Stimulated activated CD4-positive, alpha-beta T cell treated with anti-CD3 and anti-CD28 coated beads, Interleukin-12 subunit alpha, Interleukin-12 subunit beta, amount 100 ng/mL, for 4 hours (primary cell): Measurements from ENCODE around the gene FLVCR1.
"Not testable (repeated sequence)": the region's sequence is repeated elsewhere in the genome, so short reads cannot be mapped to it uniquely, and the experiment has no call there.

Source experiments
- DNase-seq: peaks from one replicate; pipeline ENCODE4 v3.0.0-alpha.2; 2020

The FLVCR1 gene

DNA sequence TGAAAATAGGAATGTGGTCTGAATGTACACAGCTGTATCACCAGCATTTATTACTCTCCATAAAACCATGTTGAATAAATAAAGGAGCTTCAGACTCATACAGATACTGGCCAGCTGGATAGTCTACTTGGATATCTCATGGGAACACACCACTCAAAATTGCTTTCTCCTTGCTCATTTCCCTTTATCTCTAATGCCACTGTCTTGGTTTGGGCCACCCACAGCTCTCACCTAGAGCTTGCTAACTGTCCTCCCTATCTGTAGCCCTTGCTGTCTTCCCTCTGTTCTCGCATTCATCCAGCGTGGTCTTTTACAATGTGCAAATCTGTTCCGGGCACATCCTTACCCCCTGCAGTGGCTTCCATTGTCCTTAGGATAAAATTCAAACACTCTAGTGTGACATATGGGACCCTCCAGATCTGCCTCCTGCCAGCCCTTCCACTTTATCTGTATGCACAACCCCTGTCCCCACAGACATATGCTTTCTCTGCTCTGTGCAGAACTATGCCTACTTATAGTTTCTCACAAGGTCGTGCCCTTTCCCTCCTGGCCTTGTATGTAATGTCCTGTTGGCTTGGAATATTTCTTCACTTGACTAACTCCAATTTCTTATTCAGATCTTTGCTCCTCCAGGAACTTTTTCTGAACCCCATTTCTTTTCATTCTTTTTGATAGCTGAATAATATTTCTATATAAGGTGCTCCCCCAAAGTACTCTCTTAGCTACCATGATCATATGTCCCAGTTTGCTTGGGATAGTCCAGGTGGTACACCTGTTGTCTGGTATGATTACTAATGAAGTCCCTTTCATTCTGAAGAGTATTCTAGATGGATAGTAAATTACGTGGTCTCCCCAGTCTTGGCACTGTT lies 2.9 kb downstream of the FLVCR1 start:
- no peak for DNase-seq

DNA sequence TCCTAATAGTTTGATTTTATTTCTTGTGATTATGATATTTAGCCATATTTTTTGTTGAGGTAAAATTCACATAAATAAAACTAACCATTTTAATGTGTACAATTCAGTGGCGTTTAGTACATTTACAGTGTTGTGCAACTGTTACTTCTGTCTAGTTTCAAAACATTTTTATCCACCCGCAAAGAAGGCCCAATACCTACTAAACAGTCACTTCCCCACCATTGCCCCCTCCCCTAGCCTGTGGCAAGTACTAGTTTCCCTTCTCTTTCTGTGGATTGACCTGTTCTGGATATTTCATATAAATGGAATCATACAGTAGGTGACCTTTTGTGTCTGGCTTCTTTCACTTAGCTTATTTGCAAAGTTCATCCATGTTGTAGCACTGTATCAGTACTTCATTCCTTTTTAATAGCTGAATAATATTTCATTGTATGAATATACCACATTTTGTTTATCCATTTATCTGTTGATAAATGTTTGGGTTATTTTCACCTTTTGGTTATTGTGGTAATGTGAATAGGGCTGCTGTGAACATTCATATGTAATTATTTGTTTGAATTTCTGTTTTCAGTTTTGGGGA lies 4.1 kb downstream of the FLVCR1 start:
- DNase-seq = no peak

DNA sequence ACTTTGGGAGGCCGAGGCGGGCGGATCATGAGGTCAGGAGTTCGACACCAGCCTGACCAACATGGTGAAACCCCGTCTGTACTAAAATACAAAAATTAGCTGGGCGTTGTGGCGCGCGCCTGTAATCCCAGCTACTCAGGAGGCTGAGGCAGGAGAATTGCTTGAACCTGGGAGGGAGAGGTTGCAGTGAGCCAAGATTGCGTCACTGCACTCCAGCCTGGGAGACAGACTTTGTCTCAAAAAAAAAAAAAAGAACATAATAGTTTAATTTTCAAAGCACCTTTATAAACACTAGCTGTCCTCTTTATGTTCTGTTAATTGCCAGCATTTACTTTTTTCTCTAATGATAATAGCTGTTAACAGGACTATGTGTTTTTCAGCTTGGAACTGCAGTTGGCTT lies 5.3 kb downstream of the FLVCR1 start:
- not testable (repeated sequence) for DNase-seq

DNA sequence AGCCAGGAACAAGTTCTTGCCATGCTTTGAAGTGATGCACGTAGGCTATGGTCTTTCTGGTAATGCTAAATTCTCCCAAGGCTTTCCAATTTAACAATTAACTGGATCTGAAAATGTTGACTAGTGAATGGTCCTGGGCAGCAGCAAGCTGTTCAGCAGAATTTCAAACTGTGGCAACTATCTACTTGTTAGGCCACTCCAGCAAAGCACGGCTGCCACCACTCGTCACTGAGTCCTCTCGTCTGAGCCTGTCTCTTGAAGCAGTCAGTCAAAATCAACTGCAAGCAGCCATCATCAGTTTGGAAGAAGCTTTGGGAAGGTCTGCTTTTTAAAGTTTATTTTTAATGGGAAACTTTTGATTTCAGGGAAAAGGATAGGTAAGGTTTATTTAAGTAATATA lies 6.1 kb downstream of the FLVCR1 start:
- no peak for DNase-seq

DNA sequence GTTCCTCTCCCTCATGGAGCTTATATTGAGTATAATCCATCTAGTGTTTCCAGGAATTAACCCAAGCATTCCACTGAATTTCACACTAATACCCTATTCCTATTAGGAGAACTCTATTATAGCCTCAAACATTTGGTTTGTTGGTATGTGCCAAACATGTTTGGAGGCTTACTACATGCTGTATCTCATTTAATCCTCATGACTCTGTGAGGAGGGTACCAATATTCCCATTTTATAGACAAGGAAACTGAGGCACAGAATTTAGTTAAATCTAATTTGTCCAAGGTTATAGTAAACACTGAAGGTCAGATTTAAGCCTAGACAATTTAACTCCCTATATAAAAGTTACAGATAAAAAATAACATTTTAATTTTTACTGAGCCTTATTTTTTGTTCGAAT lies 9.1 kb downstream of the FLVCR1 start:
- no peak for DNase-seq

DNA sequence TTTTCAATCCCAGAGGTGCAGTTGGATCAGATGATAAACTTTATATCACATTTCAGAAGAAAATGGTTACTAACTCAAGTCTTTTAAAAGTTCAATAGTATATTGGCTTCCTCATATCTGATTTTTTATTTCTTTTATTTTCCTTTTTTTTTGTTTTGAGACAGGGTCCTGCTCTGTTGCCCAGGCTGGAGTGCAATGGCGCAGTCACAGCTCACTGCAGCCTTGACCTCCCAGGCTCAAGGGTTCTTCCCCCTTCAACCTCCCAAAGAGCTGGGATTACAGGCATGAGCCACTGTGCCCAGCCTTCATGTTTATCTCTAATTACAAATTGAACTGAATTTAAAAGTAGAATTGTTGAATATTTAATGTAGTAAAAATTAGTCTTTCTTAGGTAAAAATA lies 13.9 kb downstream of the FLVCR1 start:
- DNase-seq = no peak

DNA sequence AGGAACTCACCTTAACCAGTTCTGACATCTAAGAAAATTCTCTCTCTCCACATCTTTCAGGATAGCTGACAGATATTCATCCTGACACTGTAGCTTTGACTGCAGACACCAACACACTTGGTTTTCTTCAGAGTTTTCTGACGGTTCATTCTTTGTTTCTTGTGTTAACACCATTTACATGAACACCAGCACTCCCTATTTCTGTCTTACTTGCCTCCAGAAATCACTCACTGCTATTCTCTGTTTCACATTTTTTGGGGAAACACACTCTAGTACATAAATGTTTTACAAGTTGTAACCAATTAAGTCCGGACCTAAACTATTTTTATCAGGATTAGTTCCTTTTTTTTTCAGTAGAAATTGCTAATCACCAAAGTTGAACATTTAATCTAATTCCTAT lies 15.4 kb downstream of the FLVCR1 start:
- DNase-seq = no peak

DNA sequence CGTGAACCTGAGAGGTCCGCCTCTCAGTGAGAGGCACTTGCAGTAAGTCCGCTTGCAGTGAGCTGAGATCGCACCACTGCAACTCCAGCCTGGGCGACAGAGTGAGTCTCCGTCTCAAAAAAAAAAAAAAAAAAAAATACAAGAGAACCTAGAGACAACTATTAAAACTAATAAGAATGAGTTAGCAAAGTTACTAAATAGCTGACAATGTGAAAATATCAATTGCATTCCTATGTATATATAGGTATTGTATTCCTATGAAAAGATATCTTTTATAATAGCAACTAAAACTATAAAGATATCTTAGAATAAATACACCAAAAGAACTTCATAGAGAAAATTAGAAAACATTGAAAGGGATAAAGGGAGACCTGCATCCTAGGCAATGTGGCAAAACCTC lies 20.3 kb downstream of the FLVCR1 start:
- no peak for DNase-seq

DNA sequence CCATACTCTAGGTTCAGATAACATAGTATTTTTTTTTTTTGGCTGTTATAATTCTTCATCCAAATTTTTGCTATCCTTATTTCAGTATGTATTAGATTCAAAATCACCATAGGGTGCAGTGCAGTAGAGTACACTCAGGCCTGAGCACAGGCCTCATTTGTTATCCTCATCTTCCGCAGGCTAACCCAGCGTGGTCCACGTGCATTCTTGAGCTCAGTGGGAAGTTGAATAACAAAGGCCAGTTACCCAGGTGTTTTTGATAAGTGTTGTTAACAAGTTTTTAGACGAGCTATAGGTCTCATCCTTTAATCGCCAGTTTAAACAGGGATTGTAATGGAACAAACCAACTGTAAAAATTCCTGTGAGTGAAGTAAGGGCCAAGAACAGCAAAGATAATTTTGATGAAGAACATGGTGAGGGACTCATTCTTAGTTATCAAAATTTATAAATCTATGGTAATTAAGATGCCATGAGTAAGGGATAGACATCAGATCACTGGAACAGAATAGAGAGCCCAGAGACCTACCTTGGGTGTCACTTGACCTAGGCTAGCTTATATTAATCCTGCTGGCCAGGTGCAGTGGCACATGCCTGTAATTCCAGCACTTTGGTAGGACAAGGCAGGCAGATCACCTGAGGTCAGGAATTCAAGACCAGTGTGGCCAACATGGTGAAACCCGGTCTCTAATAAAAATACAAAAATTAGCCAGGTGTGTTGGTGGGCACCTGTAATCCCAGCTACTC lies 22.0 kb downstream of the FLVCR1 start:
- no peak for DNase-seq

DNA sequence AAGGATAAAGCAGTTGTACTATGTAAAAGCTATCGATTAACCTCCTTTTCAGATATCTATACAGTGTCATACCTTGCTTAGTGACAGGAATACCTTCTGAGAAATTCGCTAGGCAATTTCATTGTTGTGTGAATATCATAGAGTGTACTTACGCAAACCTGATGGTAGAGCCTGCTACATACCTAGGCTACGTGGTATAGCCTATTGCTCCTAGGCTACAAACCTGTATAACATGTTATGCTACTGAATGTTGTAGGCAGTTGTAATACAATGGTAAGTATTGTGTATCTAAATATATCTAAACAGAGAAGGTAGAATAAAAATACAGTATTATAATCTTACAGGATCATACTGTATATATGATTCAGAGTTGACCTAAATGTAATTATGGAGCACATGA lies 26.5 kb downstream of the FLVCR1 start:
- DNase-seq = no peak

DNA sequence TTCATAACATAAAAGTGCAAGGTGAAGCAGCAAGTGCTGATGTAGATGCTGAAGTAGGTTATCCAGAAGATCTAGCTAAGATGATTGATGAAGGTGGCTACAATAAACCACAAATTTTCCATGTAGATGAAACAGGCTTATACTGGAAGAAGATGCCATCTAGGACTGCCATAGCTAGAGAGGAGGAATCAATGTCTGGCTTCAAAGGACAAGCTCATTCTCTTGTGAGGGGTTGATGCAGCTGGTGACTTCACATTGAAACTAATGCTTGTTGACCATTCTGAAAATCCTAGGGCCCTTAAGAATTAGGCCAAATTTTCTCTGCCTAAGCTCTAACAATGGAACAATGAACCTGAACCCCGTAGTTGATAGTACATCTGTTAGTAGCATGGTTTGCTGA lies 34.0 kb downstream of the FLVCR1 start:
- no peak for DNase-seq

DNA sequence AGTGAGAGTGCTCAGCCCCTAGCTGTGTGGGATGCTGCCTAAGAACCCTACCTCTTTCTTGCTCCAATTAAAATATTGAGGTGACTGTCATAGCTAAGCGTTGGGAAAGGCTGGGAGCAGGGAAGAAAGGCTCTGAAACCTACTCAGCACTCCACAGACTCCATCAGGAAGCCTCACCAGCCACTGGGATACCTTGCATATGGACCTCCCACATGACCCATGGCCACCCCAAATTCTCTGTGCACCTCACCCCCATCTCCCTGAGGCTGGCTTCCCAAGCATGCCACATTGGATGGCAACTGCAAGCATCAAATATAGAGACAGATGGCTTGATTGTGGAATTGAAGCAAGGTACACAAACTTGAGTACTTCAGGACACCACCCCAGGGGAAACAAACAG lies 41.8 kb downstream of the FLVCR1 start:
- DNase-seq = no peak

DNA sequence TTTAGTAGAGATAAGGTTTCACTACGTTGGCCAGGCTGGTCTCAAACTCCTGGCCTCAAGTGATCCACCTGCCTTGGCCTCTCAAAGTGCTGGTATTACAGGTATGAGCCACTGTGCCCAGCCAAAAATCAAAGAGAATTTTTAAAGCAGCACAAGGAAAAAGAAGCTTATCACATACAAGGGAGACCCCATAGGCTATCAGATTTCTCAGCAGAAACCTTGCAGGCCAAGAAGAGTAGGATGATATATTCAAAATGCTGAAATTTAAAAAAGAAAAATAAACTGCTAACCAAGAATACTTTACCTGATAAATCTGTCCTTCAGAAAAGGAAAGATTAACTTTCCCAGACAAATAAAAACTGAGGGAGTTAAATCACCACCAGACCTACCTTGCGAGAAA lies 43.2 kb downstream of the FLVCR1 start:
- DNase-seq = no peak

DNA sequence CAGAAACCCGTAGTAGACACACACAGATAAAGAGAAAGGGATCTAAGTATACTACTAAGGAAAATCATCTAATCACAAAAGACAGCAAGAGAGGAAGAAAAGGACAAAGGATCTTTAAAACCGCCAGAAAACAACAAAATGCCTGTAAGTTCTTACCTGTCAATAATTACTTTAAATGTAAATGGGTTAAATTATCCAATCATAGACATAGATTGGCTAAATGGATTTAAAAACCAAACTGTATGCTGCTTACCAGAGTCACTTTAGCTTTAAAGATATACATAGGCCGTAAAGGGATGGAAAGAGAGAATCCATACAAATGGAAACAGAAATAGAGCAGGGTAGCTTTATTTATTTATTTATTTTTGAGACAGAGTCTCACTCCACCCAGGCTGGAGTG lies 44.0 kb downstream of the FLVCR1 start:
- DNase-seq = no peak

DNA sequence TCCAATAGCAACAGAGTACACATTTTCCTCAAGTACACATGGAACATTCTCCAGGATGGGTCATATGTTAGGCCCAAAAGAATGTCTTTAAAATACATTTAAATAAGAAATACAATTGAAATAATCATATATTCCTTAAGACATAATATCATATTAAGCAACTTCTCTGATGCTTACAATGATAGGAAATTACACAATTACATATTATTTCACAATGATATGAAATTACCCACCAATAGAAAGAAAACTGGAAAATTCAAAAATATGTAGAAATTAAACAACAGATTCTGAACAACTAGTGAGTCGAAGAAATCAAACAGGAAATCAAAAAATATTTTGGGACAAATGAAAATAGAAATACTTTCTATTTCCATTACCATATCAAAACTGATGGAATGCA lies 45.6 kb downstream of the FLVCR1 start:
- no peak for DNase-seq

DNA sequence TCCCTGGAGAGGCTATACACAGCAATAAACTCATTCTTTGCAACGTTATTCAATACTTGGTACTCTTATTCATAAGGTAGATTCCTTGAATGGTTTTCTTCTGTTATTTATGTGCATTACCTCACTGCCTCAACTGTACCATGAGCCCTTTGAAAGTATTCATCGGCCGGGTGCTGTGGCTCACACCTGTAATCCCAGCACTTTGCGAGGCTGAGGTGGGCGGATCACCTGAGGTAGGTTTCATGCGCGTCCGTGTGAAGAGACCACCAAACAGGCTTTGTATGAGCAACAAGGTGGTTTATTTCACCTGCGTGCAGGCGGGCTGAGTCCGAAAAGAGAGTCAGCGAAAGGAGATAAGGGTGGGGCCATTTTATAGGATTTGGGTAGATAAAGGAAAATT lies 50.0 kb downstream of the FLVCR1 start:
- DNase-seq = not testable (repeated sequence)

DNA sequence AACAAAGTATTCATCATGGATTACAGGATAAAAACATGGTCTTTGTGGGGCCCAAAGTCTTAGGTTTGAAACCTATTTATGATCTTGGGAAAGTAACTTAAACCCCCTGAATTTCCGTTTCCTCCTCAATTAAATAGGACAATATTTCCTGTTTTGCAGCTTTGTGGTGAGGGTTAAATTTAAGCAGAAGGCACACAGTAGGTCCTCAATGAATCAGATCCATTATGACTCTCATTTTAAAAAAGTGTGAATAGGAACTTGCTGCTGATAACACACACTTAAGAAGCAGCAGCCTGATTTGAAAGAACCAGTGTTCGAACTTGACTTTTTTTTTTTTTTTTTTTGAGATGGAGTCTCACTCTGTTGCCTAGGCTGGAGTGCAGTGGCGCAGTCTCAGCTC lies 50.9 kb downstream of the FLVCR1 start:
- no peak for DNase-seq

DNA sequence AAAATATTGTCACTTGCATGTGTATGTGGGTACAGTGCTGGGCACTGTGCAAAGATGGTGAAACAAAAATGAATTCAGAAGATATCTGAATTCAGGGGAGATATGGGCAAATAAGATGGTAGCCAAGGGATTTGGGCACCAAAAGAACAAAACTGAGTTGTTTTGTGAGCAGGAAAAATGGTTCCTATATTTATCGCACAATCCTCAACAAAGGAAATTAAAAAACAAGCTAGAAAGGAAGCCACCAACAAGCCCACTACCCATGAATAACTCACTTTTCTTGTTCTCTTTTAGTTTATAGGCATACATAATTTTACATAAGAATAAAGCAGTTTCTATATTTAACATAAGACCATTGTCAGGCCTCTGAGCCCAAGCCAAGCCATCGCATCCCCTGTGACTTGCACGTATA lies 51.6 kb downstream of the FLVCR1 start:
- no peak for DNase-seq

DNA sequence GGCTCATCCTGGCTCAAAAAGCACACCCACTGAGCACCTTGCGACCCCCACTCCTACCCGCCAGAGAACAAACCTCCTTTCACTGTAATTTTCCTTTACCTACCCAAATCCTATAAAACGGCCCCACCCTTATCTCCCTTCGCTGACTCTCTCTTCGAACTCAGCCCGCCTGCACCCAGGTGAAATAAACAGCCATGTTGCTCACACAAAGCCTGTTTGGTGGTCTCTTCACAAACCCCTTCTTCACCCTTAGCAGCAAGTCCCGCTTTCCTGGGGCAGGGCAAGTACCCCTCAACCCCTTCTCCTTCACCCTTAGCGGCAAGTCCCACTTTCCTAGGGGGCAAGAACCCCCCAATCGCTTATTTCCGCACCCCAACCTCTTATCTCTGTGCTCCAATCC lies 52.1 kb downstream of the FLVCR1 start:
- not testable (repeated sequence) for DNase-seq

DNA sequence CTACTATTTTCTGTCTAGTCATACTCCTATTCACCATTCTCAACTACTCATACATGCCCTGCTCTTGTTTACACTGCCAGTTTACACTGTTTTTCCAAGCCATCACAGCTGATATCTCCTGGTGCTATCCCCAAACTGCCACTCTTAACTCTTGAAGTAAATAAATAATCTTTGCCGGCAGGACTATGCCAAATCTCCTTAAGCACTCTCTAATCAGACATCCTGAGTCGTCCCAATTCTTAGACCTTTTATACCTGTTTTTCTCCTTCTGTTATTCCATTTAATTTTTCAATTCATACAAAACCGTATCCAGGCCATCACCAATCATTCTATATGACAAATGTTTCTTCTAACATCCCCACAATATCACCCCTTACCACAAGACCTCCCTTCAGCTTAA lies 55.6 kb downstream of the FLVCR1 start:
- DNase-seq = not testable (repeated sequence)

DNA sequence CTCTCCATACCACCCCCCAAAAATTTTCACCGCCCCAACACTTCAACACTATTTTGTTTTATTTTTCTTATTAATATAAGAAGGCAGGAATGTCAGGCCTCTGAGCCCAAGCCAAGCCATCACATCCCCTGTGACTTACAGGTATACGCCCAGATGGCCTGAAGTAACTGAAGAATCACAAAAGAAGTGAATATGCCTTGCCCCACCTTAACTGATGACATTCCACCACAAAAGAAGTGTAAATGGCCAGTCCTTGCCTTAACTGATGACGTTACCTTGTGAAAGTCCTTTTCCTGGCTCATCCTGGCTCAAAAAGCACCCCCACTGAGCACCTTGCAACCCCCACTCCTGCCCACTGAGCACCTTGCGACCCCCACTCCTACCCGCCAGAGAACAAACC lies 56.0 kb downstream of the FLVCR1 start:
- not testable (repeated sequence) for DNase-seq

DNA sequence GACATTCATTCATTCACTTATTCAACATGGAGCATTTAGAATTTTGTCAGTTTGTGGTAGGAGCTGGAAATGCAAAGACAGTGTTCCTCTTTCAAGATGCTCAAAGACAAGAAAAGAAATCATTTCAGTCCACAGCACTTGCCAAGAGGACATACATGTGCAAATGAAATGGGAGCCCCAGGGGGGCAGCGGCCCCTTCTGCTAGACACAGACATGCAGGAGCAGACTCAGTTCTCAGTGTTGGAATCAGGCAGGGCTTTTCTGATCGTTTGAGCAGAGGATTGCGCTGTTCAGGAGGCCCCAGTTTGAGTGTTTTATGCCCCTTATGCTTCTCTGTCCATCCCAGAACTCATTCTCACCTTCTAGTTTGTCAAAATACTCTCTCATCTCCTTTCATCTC lies 56.7 kb downstream of the FLVCR1 start:
- DNase-seq = no peak

DNA sequence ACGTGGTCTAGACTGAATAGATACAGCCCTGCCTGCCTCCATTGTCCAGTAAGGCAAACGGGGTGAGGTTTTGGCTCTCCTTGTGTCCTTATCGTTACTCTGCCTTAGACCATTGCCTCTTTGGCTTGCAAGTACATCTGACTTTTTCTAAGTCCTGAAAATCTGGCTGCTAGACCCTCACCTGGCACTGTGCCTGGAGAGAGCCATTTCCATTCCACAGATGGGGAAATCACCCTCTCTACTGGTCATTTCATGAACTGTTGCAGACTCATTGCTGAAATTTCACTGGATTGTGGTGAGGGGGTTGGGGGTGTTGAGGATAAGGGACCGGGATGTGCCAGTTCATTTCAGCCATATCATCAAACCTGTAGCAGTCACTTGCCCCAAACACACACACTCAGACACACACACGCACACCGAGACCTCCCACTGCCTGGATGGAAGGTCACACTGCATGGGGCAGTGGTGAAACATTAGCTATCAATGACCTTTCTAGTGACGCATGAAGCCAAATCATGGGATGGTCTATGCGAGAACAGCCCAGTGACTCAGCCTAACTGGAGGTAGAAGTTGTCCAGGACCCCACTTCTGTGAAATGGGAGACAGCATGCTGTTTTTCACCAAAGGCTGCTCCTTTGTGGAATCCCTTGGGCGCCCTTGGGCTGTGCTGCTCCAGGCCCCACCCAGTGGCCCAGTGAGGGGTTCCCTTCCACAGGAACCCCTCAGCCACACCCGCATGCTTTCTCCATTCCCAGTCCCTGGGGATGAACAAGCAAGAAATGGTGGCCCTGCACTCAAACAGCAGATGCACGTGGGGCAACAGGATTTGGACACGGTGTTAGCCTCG lies 57.4 kb downstream of the FLVCR1 start:
- DNase-seq = no peak
